DND-41 (cell line): ENCODE data around the gene NPEPPS.

Experiments used
- ATAC-seq: fragments of 200-7000 bp; cut with Tn5 transposase; 3 replicates; pipeline ENCODE4 v1.9.1; 2021; ENCODE audit warnings: low read depth; ENCODE audit not compliant: insufficient read depth
- DNase-seq: peaks from one replicate; pipeline ENCODE4 v3.0.0-alpha.2; 2020
- H2AFZ ChIP-seq: 2 replicates; pipeline ENCODE4 v1.6.0; 2012; ENCODE audit warnings: low read depth, low read length
- H3K27ac ChIP-seq: 2 replicates; pipeline ENCODE4 v1.5.1; 2012; ENCODE audit warnings: low read length, inconsistent platforms
- H3K27me3 ChIP-seq: fragments of 200-600 bp; sonication (generic); 2 replicates; pipeline ENCODE4 v1.6.0; 2012; ENCODE audit warnings: low read length, mild to moderate bottlenecking, inconsistent platforms; ENCODE audit not compliant: insufficient read depth, poor library complexity
- H3K36me3 ChIP-seq: 2 replicates; pipeline ENCODE4 v1.5.1; 2012; ENCODE audit warnings: low read length, inconsistent platforms; ENCODE audit not compliant: insufficient read depth
- H3K4me1 ChIP-seq: 2 replicates; pipeline ENCODE4 v1.5.1; 2012; ENCODE audit warnings: mild to moderate bottlenecking, low read length; ENCODE audit not compliant: insufficient read depth
- H3K4me2 ChIP-seq: 2 replicates; pipeline ENCODE4 v1.6.0; 2012; ENCODE audit warnings: mild to moderate bottlenecking, moderate library complexity, low read length, inconsistent platforms; ENCODE audit not compliant: insufficient read depth
- H3K4me3 ChIP-seq, 2 experiments: fragments of 200-600 bp in 1 of 2; shearing (Covaris generic) in 1 of 2; 2 replicates each; pipeline ENCODE4 v1.5.1; 2012 to 2016; ENCODE audit warnings: inconsistent platforms in 2 of 2, low read length in 2 of 2, mild to moderate bottlenecking in 2 of 2, low read depth in 1 of 2, moderate library complexity in 1 of 2
- H3K79me2 ChIP-seq: 2 replicates; pipeline ENCODE4 v1.6.0; 2012; ENCODE audit warnings: low read length, inconsistent platforms; ENCODE audit not compliant: insufficient read depth
- H3K9ac ChIP-seq: 2 replicates; pipeline ENCODE4 v1.6.0; 2012; ENCODE audit warnings: low read depth, mild to moderate bottlenecking, inconsistent platforms, low read length, moderate library complexity
- H3K9me3 ChIP-seq: 2 replicates; pipeline ENCODE4 v1.5.1; 2012; ENCODE audit warnings: low read length, moderate library complexity, mild to moderate bottlenecking, inconsistent platforms; ENCODE audit not compliant: insufficient read depth, severe bottlenecking
- H4K20me1 ChIP-seq: 2 replicates; pipeline ENCODE4 v1.6.0; 2012; ENCODE audit warnings: low read length; ENCODE audit not compliant: insufficient read depth
- CTCF ChIP-seq: IDR thresholded peaks from 2 replicates; pipeline ENCODE4 v1.5.1; 2012; ENCODE audit warnings: borderline replicate concordance, low read length, moderate library complexity, mild to moderate bottlenecking; ENCODE audit not compliant: poor library complexity, severe bottlenecking; ENCODE audit errors: extremely low read depth
- EZH2 ChIP-seq: IDR thresholded peaks from 3 replicates; pipeline ENCODE4 v1.6.1; 2012; ENCODE audit warnings: borderline replicate concordance, low read depth, mild to moderate bottlenecking, moderate library complexity, low read length, inconsistent platforms; ENCODE audit not compliant: severe bottlenecking

NPEPPS gene

GRCh38 chr17:47624727-47625068 is 93.8 kb downstream of the NPEPPS start:
- ATAC-seq (no peak), DNase-seq (no peak)
- Histone ChIP-seq H3K9me3 (no peaks in the 10 kb centered on the region), H3K27me3 (no peaks in the 10 kb centered on the region), H3K4me1 (no peaks in the 10 kb centered on the region), H4K20me1 (no peaks in the 10 kb centered on the region), H2AFZ (no peak overlapping the region), H3K79me2 (no peaks in the 10 kb centered on the region), H3K9ac (no peak overlapping the region), H3K27ac (no peak overlapping the region), H3K4me2 (no peak overlapping the region), H3K36me3 (peaks cover 40% of the 10 kb centered on the region), H3K4me3 (no peak overlapping the region)
- TF ChIP-seq EZH2 (no peak), CTCF (no peak)

- no peak overlapping the region for H3K27ac ChIP-seq
- H3K4me2 ChIP-seq: no peak overlapping the region
- ATAC-seq (no peak), DNase-seq (no peak)
- H3K9ac ChIP-seq: no peak overlapping the region
- H3K4me1 ChIP-seq: no peaks in the 10 kb centered on the region
- H4K20me1 ChIP-seq: no peaks in the 10 kb centered on the region
- H3K36me3 ChIP-seq: peaks cover 12% of the 10 kb centered on the region
- H3K79me2 ChIP-seq: no peaks in the 10 kb centered on the region
- H2AFZ ChIP-seq: no peak overlapping the region
- no peaks in the 10 kb centered on the region for H3K27me3 ChIP-seq
- no peaks in the 10 kb centered on the region for H3K9me3 ChIP-seq
- H3K4me3 ChIP-seq: no peak overlapping the region
- TF ChIP-seq CTCF: no peak
- no peak for TF ChIP-seq EZH2
Measured at GRCh38 chr17:47628014-47628566, 97.2 kb downstream of the NPEPPS start.

- TF ChIP-seq EZH2 (no peak), CTCF (no peak)
- H3K79me2 ChIP-seq: no peaks in the 10 kb centered on the region
Measured at GRCh38 chr17:47629826-47630225, 98.9 kb downstream of the NPEPPS start.

GRCh38 chr17:47630614-47631013 is 99.7 kb downstream of the NPEPPS start:
- no peaks in the 10 kb centered on the region for H4K20me1 ChIP-seq
- H3K9me3 ChIP-seq: no peaks in the 10 kb centered on the region
- no peak overlapping the region for H3K9ac ChIP-seq
- no peak for ATAC-seq
- no peak for TF ChIP-seq EZH2
- no peak for TF ChIP-seq CTCF
- no peak overlapping the region for H3K4me3 ChIP-seq
- H3K27ac ChIP-seq: no peak overlapping the region
- no peak overlapping the region for H2AFZ ChIP-seq
- no peaks in the 10 kb centered on the region for H3K36me3 ChIP-seq
- H3K27me3 ChIP-seq: no peaks in the 10 kb centered on the region
- H3K79me2 ChIP-seq: no peaks in the 10 kb centered on the region
- DNase-seq: no peak
- no peaks in the 10 kb centered on the region for H3K4me1 ChIP-seq
- H3K4me2 ChIP-seq: no peak overlapping the region

More at GRCh38 chr17:47629826-47630225, 98.9 kb downstream of the NPEPPS start:
- H3K9me3 ChIP-seq: no peaks in the 10 kb centered on the region
- no peaks in the 10 kb centered on the region for H4K20me1 ChIP-seq
- H2AFZ ChIP-seq: no peak overlapping the region
- no peak overlapping the region for H3K4me3 ChIP-seq
- H3K36me3 ChIP-seq: peaks cover under 1% of the 10 kb centered on the region; the same call in 1 of the 2 replicates
- H3K27ac ChIP-seq: no peak overlapping the region
- ATAC-seq (no peak), DNase-seq (no peak)
- H3K27me3 ChIP-seq: no peaks in the 10 kb centered on the region
- no peaks in the 10 kb centered on the region for H3K4me1 ChIP-seq
- no peak overlapping the region for H3K4me2 ChIP-seq
- H3K9ac ChIP-seq: no peak overlapping the region
